ENCODE data around the gene HECTD1. TPM values are rescaled to one million over a fixed set of nuclear protein-coding genes. Genes with fewer than 3 reads are reported as not detected.

Gene HECTD1
- 48.5 to 79.9 TPM (median 65.6 TPM) in 5 replicates for total RNA-seq (2022; extraction: Qiagen RNA extraction; ENCODE audit: low read depth)

DNA sequence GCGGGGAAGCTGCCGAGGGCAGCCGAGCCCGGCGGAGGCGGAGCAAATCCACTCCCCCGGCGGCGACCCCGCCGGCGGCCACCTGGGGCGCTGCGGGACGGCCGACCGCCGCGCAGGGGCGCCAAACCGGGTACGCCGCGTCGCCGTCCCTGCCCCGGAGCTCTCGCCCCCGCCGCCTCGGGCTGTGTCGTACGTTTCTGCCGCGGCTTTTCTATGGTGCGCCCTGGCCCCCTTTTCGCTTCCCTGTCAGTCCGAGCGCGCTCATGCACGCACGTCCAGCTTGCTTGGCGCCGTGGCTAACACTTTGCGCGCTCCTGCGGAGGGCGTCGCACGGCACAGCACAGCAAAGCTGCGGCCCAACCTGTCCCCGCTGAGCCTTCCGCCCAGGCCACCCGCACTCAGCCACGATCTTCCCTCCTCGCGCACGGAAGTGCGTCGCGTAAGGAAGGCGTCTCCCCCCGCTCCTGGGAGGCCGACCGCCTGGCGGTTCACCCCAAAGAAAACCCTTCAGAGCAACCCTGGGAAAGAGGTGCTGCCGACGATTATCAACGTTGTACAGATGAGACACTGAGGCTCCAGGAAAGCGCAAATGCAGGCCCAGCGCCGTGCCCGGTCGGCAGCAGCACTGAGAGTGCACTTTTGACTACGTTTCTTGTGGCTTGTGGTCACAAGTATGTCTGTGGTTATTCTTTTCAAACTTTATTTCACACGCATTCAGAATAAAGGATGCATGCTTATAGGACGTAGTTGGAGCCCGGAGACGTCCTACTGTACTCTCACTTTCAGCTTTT, at the start of gene HECTD1:
TSS of gene HECTD1 (minus strand) at position 39 of the 791 bp plus-strand sequence. CDS start 1,857 bp downstream, outside the sequence.

Other genes starting within 250 kb of the HECTD1 start
- gene AP4S1, start 182.1 kb downstream of the HECTD1 start, total RNA-seq (2022; extraction: Qiagen RNA extraction; ENCODE audit: low read depth), result 5.8 to 11.5 TPM (median 9.7 TPM) in 5 replicates
- 12.1 to 19.1 TPM (median 16.1 TPM) in 5 replicates for gene STRN3, start 181.4 kb downstream of the HECTD1 start, total RNA-seq (2022; extraction: Qiagen RNA extraction; ENCODE audit: low read depth)
- gene HEATR5A, start 212.8 kb upstream of the HECTD1 start, total RNA-seq (2022; extraction: Qiagen RNA extraction; ENCODE audit: low read depth), result 17.2 to 22.7 TPM (median 21.0 TPM) in 5 replicates
- 13.0 to 22.3 TPM (median 17.8 TPM) in 5 replicates for gene DTD2, start 249.7 kb upstream of the HECTD1 start, total RNA-seq (2022; extraction: Qiagen RNA extraction; ENCODE audit: low read depth)

Measured in A549 treated with RU486 at 1 μM for 4 hours (cell line).